Raji (cell line): Measurements from ENCODE around the gene NEMP1.

Experiments used
- POLR2A ChIP-seq: IDR thresholded peaks from 2 replicates; pipeline ENCODE4 v1.6.1; 2011; ENCODE audit warnings: low read depth, low read length, control low read depth; ENCODE audit not compliant: insufficient read depth

The NEMP1 gene

GRCh38 chr12:57078519-57079404 lies at the start of gene NEMP1:
Gene NEMP1 (minus strand): TSS chr12:57078791. CDS start chr12:57078745, 46 bp downstream.
- TF ChIP-seq POLR2A, result peak; percentile 85

- peak; percentile 53 for TF ChIP-seq POLR2A
Measured at GRCh38 chr12:57127726-57128518, 49.3 kb upstream of the NEMP1 start, which contains the start of gene LRP1. Gene LRP1 (plus strand): TSS chr12:57128483. CDS start chr12:57128965, 482 bp downstream.

- TF ChIP-seq POLR2A, result no peak
Measured at GRCh38 chr12:57127101-57127725, 48.6 kb upstream of the NEMP1 start.

- TF ChIP-seq POLR2A, result no peak
Measured at GRCh38 chr12:57126561-57126960, 48.0 kb upstream of the NEMP1 start.

- no peak for TF ChIP-seq POLR2A
Measured at GRCh38 chr12:57126061-57126460, 47.5 kb upstream of the NEMP1 start.

- TF ChIP-seq POLR2A, result no peak
Measured at GRCh38 chr12:57124261-57124877, 45.8 kb upstream of the NEMP1 start.

GRCh38 chr12:57123813-57124212 lies 45.2 kb upstream of the NEMP1 start:
- TF ChIP-seq POLR2A, result no peak

- TF ChIP-seq POLR2A, result no peak
Measured at GRCh38 chr12:57119294-57120085, 40.9 kb upstream of the NEMP1 start.

GRCh38 chr12:57118711-57119271 lies 40.2 kb upstream of the NEMP1 start:
- peak; percentile 27; the same call in 1 of the 2 replicates for TF ChIP-seq POLR2A

GRCh38 chr12:57116580-57117281 lies 38.1 kb upstream of the NEMP1 start:
- TF ChIP-seq POLR2A, result no peak

- no peak for TF ChIP-seq POLR2A
Measured at GRCh38 chr12:57112492-57113294, 34.1 kb upstream of the NEMP1 start.

- peak; percentile 72 for TF ChIP-seq POLR2A
Measured at GRCh38 chr12:57111031-57111734, 32.6 kb upstream of the NEMP1 start, which contains the start of gene STAT6. Gene STAT6 (minus strand): TSS chr12:57111362. CDS start chr12:57108278, 3,084 bp downstream.
